ENCODE data around the gene ABCB8. TPM values are rescaled to one million over a fixed set of nuclear protein-coding genes. Genes with fewer than 3 reads are reported as not detected.

The ABCB8 gene
- 28.8 and 31.7 TPM in 2 replicates for total RNA-seq

GRCh38 chr7:151028131-151028947, at the start of gene ABCB8:
Gene ABCB8 (plus strand): TSS chr7:151028450. CDS start chr7:151028516, 66 bp downstream.

DNA sequence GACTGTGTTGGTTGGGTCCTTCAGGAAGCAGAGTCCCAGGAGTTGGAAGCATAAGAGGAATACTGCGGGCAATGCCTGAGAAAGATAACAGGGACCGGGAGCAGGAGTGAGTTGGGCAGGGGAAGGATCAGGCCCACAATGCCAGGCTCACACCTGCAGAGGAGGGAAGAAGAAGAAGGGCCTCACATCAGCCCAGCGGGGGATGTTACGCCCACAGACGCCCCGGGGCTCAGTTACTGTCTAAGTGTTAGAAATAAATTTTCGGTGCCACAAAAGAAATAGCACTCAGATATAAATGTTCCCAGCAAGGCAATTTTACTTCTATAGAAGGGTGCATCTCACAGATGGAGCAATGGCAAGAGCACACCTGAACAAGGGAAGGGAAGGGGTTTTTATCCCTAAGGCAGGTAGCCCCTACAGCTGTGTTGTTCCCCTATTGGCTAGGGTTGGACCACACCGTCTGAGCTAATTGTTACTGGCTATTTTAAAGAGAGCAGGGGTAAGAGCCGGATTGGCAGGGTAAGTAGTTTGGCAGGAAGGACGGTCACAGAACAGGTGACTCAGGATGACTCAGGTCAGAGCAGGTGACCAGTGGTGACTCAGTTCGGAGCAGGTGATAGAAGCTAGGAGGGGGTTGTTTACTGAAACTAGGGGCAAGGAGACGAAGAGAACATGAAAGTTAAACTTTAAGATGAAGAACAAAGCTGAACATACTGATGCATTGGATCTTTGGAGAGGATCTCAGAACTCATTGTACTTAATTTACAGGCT, 37.6 kb upstream of the ABCB8 start, which contains the start of gene NOS3:
TSS of gene NOS3 (plus strand) at position 602 of the 771 bp plus-strand sequence. CDS start 2,787 bp downstream, outside the sequence.

GRCh38 chr7:151024435-151025056, 3.7 kb upstream of the ABCB8 start, which contains the start of gene ATG9B:
Gene ATG9B (minus strand): TSS chr7:151024494. CDS start chr7:151024423, 71 bp downstream.

DNA sequence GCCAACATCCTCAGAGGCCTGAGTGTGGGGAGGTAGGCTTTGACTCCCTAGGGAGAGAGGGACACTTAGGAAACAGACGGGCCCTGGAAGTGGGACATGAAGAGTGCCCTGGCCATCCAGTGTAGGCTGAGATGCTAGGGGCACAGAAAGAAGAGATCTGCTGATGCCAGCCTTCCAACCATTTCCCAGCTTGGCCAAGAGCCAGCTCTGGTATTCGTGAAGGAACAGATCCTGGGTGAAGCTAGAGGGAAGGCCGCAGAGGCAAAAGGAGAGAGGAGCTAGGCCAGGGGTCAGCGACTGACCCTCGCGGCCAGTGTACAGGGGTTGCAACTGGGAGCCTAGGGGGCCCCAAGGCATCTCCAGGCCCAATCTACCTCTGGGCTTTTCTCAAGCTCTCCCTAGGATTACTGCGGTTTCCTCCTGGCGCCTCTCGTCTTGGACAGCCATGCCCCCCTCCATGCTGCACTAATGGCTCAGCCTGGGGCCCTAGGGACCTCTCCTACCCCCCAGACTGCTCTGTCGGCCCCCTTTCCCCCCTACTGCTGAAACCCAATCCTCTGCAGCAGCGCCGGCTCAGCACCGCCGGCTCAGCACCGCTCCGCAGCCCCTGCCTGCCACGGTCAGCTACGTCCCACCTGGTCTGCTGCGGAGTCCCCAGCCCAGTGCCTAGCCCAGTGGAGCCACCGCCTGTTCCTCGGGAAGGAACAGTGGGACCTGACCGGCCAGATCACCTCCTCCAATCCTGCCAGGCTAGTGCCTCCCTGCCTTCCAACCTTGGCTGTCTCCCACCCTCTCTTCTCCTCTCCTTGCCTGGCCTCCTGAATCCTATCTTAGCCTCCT, 19.9 kb downstream of the ABCB8 start, which contains the start of gene ASIC3:
TSS of gene ASIC3 (plus strand) at position 556 of the 840 bp plus-strand sequence. CDS start 355 bp downstream, outside the sequence.

GRCh38 chr7:151057506-151057988, 29.3 kb downstream of the ABCB8 start, which contains the start of gene CDK5:
Gene CDK5 (minus strand): TSS chr7:151057897. CDS start chr7:151057848, 49 bp downstream.

DNA sequence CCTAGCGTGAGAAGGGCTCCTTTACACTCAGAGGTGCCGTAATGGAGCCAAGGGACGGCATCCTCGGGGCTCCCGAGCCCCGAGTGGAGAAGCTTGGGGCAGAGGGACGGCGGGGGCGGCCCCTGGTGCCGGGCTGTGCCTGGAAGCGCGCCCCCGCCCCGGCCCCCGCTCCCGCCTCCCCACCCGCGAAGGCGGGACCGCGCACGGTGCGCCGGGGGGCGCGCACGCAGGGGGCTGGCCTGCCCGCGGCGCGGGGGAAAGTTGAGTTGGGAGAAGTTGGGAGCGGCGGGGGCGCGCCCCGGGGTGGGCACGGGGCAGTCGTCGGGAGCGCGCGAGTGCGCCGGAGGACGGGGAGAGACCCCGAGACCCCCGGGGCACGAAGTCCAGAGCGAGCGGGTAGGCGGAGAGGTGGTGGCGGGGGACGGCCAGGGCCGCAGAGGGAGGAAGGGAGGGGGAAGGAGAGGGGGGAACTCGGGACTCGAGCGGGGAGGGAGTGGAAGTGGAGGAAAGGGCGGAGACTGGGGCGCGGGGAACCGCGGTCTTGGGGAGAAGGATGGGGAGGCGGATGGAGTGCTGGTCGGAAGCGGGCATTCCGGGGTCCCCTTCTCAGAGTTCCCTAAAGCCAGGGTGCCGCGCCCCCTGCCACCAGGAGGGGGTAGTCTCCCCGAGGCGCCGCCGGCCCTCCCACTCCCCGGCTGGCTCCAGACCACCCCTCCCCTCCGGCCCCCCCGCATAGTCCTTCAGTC, 31.3 kb downstream of the ABCB8 start, which contains the start of gene SLC4A2:
TSS of gene SLC4A2 (plus strand) at position 223 of the 746 bp plus-strand sequence. CDS start 2,399 bp downstream, outside the sequence.

GRCh38 chr7:151080522-151081169, 52.4 kb downstream of the ABCB8 start, which contains the start of gene FASTK:
Gene FASTK (minus strand): TSS chr7:151080809. CDS start chr7:151080766, 43 bp downstream.

GRCh38 chr7:151083071-151083823, 55.0 kb downstream of the ABCB8 start, which contains the start of gene TMUB1:
Gene TMUB1 (minus strand): TSS chr7:151083493. CDS start chr7:151082563, 930 bp downstream.

GRCh38 chr7:151085691-151086620, 57.7 kb downstream of the ABCB8 start, which contains the start of gene AGAP3:
Gene AGAP3 (plus strand): TSS chr7:151086475. CDS start chr7:151086742, 267 bp downstream.

Other genes starting within 250 kb of the ABCB8 start
- not detected in 2 replicates for gene TMEM176B, start 228.1 kb upstream of the ABCB8 start, total RNA-seq
- not detected in 2 replicates for gene TMEM176A, start 227.7 kb upstream of the ABCB8 start, total RNA-seq
- gene AOC1, start 175.9 kb upstream of the ABCB8 start, total RNA-seq, result not detected in 2 replicates
- gene KCNH2, start 50.1 kb upstream of the ABCB8 start, total RNA-seq, result under 0.01 TPM in 1 of 2 replicates, not detected in the other
- 67.6 and 106 TPM in 2 replicates for gene NOS3, start 37.4 kb upstream of the ABCB8 start, total RNA-seq
- under 0.01 and 0.10 TPM in 2 replicates for gene ATG9B, start 4.0 kb upstream of the ABCB8 start, total RNA-seq
- 0.29 and 0.33 TPM in 2 replicates for gene ASIC3, start 20.1 kb downstream of the ABCB8 start, total RNA-seq
- gene CDK5, start 29.4 kb downstream of the ABCB8 start, total RNA-seq, result 15.2 and 15.4 TPM in 2 replicates
- gene SLC4A2, start 31.1 kb downstream of the ABCB8 start, total RNA-seq, result 63.9 and 80.7 TPM in 2 replicates
- gene FASTK, start 52.4 kb downstream of the ABCB8 start, total RNA-seq, result 63.8 and 83.9 TPM in 2 replicates
- gene TMUB1, start 55.0 kb downstream of the ABCB8 start, total RNA-seq, result 21.0 and 31.0 TPM in 2 replicates
- 84.4 and 104 TPM in 2 replicates for gene AGAP3, start 58.0 kb downstream of the ABCB8 start, total RNA-seq
- gene GBX1, start 139.2 kb downstream of the ABCB8 start, total RNA-seq, result under 0.01 TPM in 1 of 2 replicates, not detected in the other
- not detected in 2 replicates for gene ASB10, start 158.8 kb downstream of the ABCB8 start, total RNA-seq
- gene H2BK1, start 182.0 kb downstream of the ABCB8 start, total RNA-seq, result not detected in 2 replicates
- gene ABCF2, start 198.8 kb downstream of the ABCB8 start, total RNA-seq, result 76.1 and 90.5 TPM in 2 replicates
- gene CHPF2, start 204.0 kb downstream of the ABCB8 start, total RNA-seq, result 82.7 and 91.5 TPM in 2 replicates
- gene SMARCD3, start 220.2 kb downstream of the ABCB8 start, total RNA-seq, result 2.7 and 5.2 TPM in 2 replicates

All from vein endothelial cell (primary cell).